Transverse colon (tissue), 4 donors: ENCODE data around the gene CPEB4. TPM values are rescaled to one million over a fixed set of nuclear protein-coding genes. Genes with fewer than 3 reads are reported as not detected.

ENCODE experiments used
- DNase-seq: peaks from one replicate; pipeline ENCODE4 v3.0.0-alpha.2; 2019
- H3K27ac ChIP-seq, 4 donors: fragments of 200-600 bp; sonication (generic); 2 replicates each; pipeline ENCODE4 v1.5.1; 2016 to 2018; ENCODE audit warnings: inconsistent platforms in 4 of 4
- H3K27me3 ChIP-seq: fragments of 200-600 bp; sonication (generic); 2 replicates; pipeline ENCODE4 v1.5.1; 2017; ENCODE audit warnings: inconsistent platforms
- H3K36me3 ChIP-seq, 4 donors: fragments of 200-600 bp; sonication (generic); 2 replicates each; pipeline ENCODE4 v1.5.1; 2017 to 2019; ENCODE audit warnings: inconsistent platforms in 4 of 4
- H3K4me1 ChIP-seq, 4 donors: fragments of 200-600 bp; sonication (generic); 2 replicates each; pipeline ENCODE4 v1.5.1; 2017 to 2020; ENCODE audit warnings: inconsistent platforms in 4 of 4
- H3K4me3 ChIP-seq, 4 donors: fragments of 200-600 bp; sonication (generic); 1 replicate in 1 of 4; 2 replicates in 3 of 4; pipeline versions ENCODE4 v1.5.1 to v1.6.1; 2017 to 2019; ENCODE audit warnings: inconsistent platforms in 4 of 4
- H3K9me3 ChIP-seq, 2 donors: fragments of 200-600 bp; sonication (generic); 2 replicates each; pipeline ENCODE4 v1.5.1; 2017 to 2019; ENCODE audit warnings: inconsistent platforms in 2 of 2
- EP300 ChIP-seq: sonication (generic); formaldehyde crosslinking; IDR thresholded peaks from one replicate; pipeline ENCODE4 v1.6.1; 2017; ENCODE audit warnings: antibody characterized with exemption, low read depth
- POLR2A ChIP-seq: fragments of 450-650 bp; IDR thresholded peaks from one replicate; pipeline ENCODE4 v1.6.1; 2016; ENCODE audit warnings: antibody characterized with exemption, mild to moderate bottlenecking, moderate library complexity
- POLR2AphosphoS5 ChIP-seq, 3 donors: sonication (generic); formaldehyde crosslinking; IDR thresholded peaks; one replicate each; pipeline ENCODE4 v1.6.1; 2016; ENCODE audit warnings: antibody characterized with exemption in 3 of 3
- WGBS, 2 donors: methylation state at CpG; one replicate each; pipeline ENCODE4 v1.1.5; 2018; ENCODE audit warnings: low coverage in 1 of 2; 5-methylcytosine and 5-hydroxymethylcytosine counted together
- in situ Hi-C, 4 donors: fragments of 200-750 bp; cut with MboI; loops; one replicate each; pipeline versions ENCODE4 v1.15.0 to v1.15.1; 2017; ENCODE audit warnings: low sequenced_read_pairs in 3 of 4, low pct_ligation_motif_present in 1 of 4, low pct_unique_long_range_greater_than_20kb in 1 of 4
- intact Hi-C: fragments of 100-400 bp; cut with DNase I; formaldehyde crosslinking; loops from one replicate; pipeline ENCODE4 v1.15.1; 2023; ENCODE audit warnings: low total_unique reads
- total RNA-seq, 4 donors: library from RNA; depleted of rRNA; stranded (reverse); fragments of >200 nt; gene quantifications; one replicate each; pipeline ENCODE4 v1.1.0, GENCODE V29; 2016
- TF ChIP-seq, protein P1 (sequence below), 5 experiments: fragments of 200-600 bp in 3 of 5; fragments of 450-650 bp in 2 of 5; sonication (generic) in 3 of 5; IDR thresholded peaks; 1 replicate in 2 of 5; 2 replicates in 3 of 5; pipeline ENCODE4 v1.5.1; 2016 to 2017; ENCODE audit warnings: antibody characterized with exemption in 5 of 5, inconsistent platforms in 3 of 5, mild to moderate bottlenecking in 2 of 5, moderate library complexity in 1 of 5

Gene CPEB4
- total RNA-seq, 4 donors from 2014 or later: 23.6 to 67.7 (median 36.5) TPM

DNA sequence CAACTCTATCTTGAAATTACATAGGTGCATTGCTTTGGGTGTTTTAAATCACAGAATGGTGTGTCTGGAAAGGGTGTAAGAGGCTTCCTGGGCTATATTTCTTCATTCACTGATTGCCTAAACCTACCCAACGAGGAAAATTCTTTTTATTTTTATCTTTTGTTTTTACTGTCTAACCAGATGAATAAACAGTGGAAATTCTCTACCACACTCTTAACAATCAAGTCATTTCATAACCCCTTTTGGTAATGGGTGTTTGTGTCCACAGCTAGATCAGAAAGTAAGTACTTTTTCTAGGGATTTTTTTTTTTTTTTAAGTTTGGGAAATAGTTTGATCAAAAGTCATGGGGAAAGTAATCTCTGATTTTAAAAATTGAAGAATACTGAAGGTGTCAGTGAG lies 73.3 kb downstream of the CPEB4 start:
- in situ Hi-C loops: loop anchor here in 1 of 4 donors (25.0 kb wide), 1 partner anchor 674 kb away; no protein-coding TSS in a partner anchor
- no peak overlapping the region for H3K27ac ChIP-seq
- no peaks in the 10 kb centered on the region for H3K27me3 ChIP-seq
- peaks cover 0 to 4% (median 0%) of the 10 kb centered on the region in 4 donors for H3K4me1 ChIP-seq
- no peak overlapping the region for H3K4me3 ChIP-seq
- 17 to 23% methylated on average over 1 of the region's 1 CpG for WGBS, 2 donors
- TF ChIP-seq POLR2A (no peak), POLR2AphosphoS5 (IDR thresholded peaks at IDR 0.05) (no peak), EP300 (no peak)
- TF ChIP-seq, protein P1, sequence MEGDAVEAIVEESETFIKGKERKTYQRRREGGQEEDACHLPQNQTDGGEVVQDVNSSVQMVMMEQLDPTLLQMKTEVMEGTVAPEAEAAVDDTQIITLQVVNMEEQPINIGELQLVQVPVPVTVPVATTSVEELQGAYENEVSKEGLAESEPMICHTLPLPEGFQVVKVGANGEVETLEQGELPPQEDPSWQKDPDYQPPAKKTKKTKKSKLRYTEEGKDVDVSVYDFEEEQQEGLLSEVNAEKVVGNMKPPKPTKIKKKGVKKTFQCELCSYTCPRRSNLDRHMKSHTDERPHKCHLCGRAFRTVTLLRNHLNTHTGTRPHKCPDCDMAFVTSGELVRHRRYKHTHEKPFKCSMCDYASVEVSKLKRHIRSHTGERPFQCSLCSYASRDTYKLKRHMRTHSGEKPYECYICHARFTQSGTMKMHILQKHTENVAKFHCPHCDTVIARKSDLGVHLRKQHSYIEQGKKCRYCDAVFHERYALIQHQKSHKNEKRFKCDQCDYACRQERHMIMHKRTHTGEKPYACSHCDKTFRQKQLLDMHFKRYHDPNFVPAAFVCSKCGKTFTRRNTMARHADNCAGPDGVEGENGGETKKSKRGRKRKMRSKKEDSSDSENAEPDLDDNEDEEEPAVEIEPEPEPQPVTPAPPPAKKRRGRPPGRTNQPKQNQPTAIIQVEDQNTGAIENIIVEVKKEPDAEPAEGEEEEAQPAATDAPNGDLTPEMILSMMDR (IDR thresholded peaks at IDR 0.05): no peak
- peaks cover 0 to 20% (median 2%) of the 10 kb centered on the region in 4 donors for H3K36me3 ChIP-seq
- no peak for DNase-seq
- H3K9me3 ChIP-seq: no peaks in the 10 kb centered on the region
- intact Hi-C loops: no loop called here

DNA sequence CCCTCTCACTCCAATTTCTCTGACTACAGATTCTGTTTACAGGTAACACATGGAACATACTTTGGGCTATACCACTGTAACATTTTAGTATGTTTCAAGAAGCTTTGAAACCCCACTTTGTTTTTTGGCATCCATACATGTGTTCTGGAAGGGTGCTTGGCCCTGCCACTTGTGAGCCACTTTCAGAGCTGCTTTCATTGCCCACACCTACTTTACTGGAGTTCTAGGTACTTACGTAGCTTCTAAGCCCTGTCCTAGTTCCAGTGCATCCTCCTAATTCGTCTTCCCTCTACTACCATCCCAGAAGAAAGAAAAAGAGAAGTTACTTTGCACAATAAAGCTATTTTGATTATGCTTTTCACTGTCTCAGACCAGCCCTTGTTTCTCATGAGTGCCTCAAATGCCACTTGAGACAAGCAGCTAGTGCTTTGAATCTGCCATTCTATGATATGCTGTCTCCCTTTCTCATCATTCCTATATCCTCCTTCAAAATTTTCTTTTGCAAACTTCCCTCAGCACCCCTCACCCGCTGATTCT lies 74.4 kb downstream of the CPEB4 start:
- DNase-seq: no peak
- in situ Hi-C loops: loop anchor here in 1 of 4 donors (25.0 kb wide), 1 partner anchor 675 kb away; no protein-coding TSS in a partner anchor
- H3K36me3 ChIP-seq: peaks cover 0 to 15% (median 2%) of the 10 kb centered on the region in 4 donors
- H3K4me1 ChIP-seq: peaks cover 0 to 4% (median 0%) of the 10 kb centered on the region in 4 donors
- H3K27me3 ChIP-seq: no peaks in the 10 kb centered on the region
- WGBS, 2 donors: 88 to 97% methylated on average over 2 to 3 of the region's 3 CpGs
- intact Hi-C loops: no loop called here
- TF ChIP-seq EP300: no peak
- TF ChIP-seq POLR2AphosphoS5 (IDR thresholded peaks at IDR 0.05): no peak
- no peak for TF ChIP-seq POLR2A
- H3K9me3 ChIP-seq: no peaks in the 10 kb centered on the region
- H3K4me3 ChIP-seq: no peak overlapping the region
- H3K27ac ChIP-seq: peak overlapping the region in 1 of 4 donors; percentile 60

DNA sequence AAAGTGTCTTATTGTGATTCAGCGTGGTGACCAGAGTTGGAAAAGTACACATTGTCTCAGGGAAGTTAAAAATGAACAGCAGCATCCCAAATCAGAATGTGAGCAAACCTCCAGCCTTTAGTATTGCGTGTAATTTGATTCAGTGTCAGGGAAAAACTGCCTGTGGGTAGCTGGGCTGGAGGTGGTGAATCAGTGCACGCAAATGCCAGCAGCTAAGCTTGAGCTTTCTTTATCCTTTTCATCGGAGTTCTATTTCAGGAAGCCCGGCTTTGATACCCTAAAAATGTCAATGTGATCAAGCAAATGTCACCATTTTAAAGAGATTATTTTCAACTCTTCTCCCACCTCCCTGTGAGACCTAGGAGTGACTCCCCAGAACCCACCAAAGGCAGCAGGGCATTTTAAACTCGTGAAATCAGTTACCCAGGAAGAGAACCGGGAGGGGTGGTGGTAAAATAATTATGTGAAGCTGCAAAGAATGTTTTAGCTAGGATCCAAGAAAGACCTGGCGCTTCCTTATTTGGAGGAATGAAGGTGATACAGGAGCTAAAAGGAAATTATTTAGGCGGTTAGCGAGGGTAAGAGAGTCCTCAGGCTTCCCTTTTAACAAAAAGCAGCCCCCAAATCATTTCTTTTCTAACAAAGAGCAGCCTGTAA lies 75.2 kb downstream of the CPEB4 start:
- peak overlapping the region in 3 of 4 donors; percentile 22 to 28 (median 22) for H3K4me3 ChIP-seq
- TF ChIP-seq EP300 (no peak), POLR2A (no peak), POLR2AphosphoS5 (IDR thresholded peaks at IDR 0.05) (no peak)
- TF ChIP-seq, protein P1 (IDR thresholded peaks at IDR 0.05): no peak
- peak overlapping the region in 3 of 4 donors; percentile 8 to 68 (median 60) for H3K27ac ChIP-seq
- H3K9me3 ChIP-seq: no peaks in the 10 kb centered on the region
- peaks cover 0 to 7% (median 0%) of the 10 kb centered on the region in 4 donors for H3K36me3 ChIP-seq
- in situ Hi-C loops: loop anchor here in 1 of 4 donors (25.0 kb wide), 1 partner anchor 676 kb away; no protein-coding TSS in a partner anchor
- no peak for DNase-seq
- H3K4me1 ChIP-seq: peaks cover 0 to 4% (median 0%) of the 10 kb centered on the region in 4 donors
- 37% methylated on average over 9 to 10 of the region's 10 CpGs for WGBS, 2 donors
- H3K27me3 ChIP-seq: no peaks in the 10 kb centered on the region
- intact Hi-C loops: no loop called here

DNA sequence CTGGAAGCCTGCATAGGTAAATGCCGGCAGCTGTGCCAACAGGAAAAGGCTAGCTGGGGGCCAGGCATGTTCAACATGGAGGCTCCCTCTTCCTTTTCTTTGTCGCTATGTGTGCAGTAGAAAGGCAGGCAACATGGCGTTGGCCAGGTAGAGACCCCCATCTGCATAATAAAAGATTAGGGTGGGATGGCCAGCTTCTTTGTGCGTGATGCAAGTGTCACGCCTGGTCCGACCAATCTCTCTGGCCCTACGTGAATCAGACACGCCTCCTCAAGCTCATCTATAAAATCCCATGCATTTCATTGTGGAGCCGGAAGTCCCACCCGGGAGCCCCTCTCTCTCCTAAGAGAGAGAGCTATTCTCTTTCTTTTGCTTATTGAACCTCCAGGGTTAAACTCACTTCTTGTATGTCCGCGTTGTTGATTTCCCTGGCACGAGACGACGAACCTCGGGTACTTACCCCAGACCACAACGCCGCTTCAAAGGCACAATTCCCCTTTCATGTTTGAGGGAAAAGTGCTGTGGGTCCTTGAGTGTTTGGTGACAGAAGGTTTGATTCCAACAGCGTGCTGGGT lies 75.8 kb downstream of the CPEB4 start:
- H3K4me3 ChIP-seq: peak overlapping the region in 3 of 4 donors; percentile 22 to 28 (median 22)
- H3K27ac ChIP-seq: peak overlapping the region in 3 of 4 donors; percentile 8 to 68 (median 60)
- peaks cover 0 to 4% (median 0%) of the 10 kb centered on the region in 4 donors for H3K4me1 ChIP-seq
- in situ Hi-C loops: loop anchor here in 1 of 4 donors (25.0 kb wide), 1 partner anchor 677 kb away; no protein-coding TSS in a partner anchor
- peaks cover 0 to 4% (median 0%) of the 10 kb centered on the region in 4 donors for H3K36me3 ChIP-seq
- intact Hi-C loops: no loop called here
- 40 to 51% methylated on average over 2 to 19 of the region's 19 CpGs for WGBS, 2 donors
- no peak for TF ChIP-seq EP300
- no peak for TF ChIP-seq POLR2AphosphoS5 (IDR thresholded peaks at IDR 0.05)
- TF ChIP-seq, protein P1 (IDR thresholded peaks at IDR 0.05): no peak
- peak; percentile 34 for TF ChIP-seq POLR2A
- peak; percentile 41 for DNase-seq
- no peaks in the 10 kb centered on the region for H3K9me3 ChIP-seq
- H3K27me3 ChIP-seq: no peaks in the 10 kb centered on the region
